Upper lobe of left lung (tissue), 6 donors: ENCODE measurements around the gene GPR42. TPM values are rescaled to one million over a fixed set of nuclear protein-coding genes. Genes with fewer than 3 reads are reported as not detected.

Experiments used
- ATAC-seq, 2 donors: fragments of 200-7000 bp; cut with Tn5 transposase; one replicate each; pipeline ENCODE4 v1.9.1; 2022; ENCODE audit warnings: mild to moderate bottlenecking in 2 of 2, moderate library complexity in 2 of 2; ENCODE audit not compliant: low FRiP score in 2 of 2
- DNase-seq, 2 donors: peaks; one replicate each; pipeline ENCODE4 v3.0.0-alpha.2; 2019 to 2020
- H3K27ac ChIP-seq, 4 donors: fragments of 200-600 bp; sonication (generic); one replicate each; pipeline ENCODE4 v1.5.1; 2016 to 2019
- H3K27me3 ChIP-seq, 4 donors: fragments of 200-600 bp; sonication (generic); one replicate each; pipeline ENCODE4 v1.5.1; 2017 to 2019
- H3K36me3 ChIP-seq, 4 donors: fragments of 200-600 bp; sonication (generic); one replicate each; pipeline ENCODE4 v1.5.1; 2016 to 2019
- H3K4me1 ChIP-seq, 4 donors: fragments of 200-600 bp; sonication (generic); one replicate each; pipeline ENCODE4 v1.5.1; 2018 to 2019
- H3K4me3 ChIP-seq, 4 donors: fragments of 200-600 bp; sonication (generic); one replicate each; pipeline ENCODE4 v1.5.1; 2017 to 2019; ENCODE audit warnings: mild to moderate bottlenecking in 2 of 4, moderate library complexity in 1 of 4
- H3K9me3 ChIP-seq, 4 donors: fragments of 200-600 bp; sonication (generic); one replicate each; pipeline ENCODE4 v1.5.1; 2018 to 2019
- CTCF ChIP-seq, 6 experiments: fragments of 450-650 bp in 4 of 6; fragments of 200-600 bp in 2 of 6; sonication (generic) in 2 of 6; IDR thresholded peaks; one replicate each; pipeline ENCODE4 v1.5.1; 2016 to 2019; ENCODE audit warnings: antibody characterized with exemption in 6 of 6
- EP300 ChIP-seq, 4 donors: sonication (generic); formaldehyde crosslinking; IDR thresholded peaks; one replicate each; pipeline ENCODE4 v1.5.1; 2017; ENCODE audit warnings: antibody characterized with exemption in 4 of 4, control low read depth in 2 of 4
- POLR2A ChIP-seq, 4 donors: fragments of 450-650 bp; IDR thresholded peaks; one replicate each; pipeline ENCODE4 v1.5.1; 2016 to 2017; ENCODE audit warnings: antibody characterized with exemption in 4 of 4, mild to moderate bottlenecking in 2 of 4
- POLR2AphosphoS5 ChIP-seq, 2 donors: sonication (generic); formaldehyde crosslinking; IDR thresholded peaks; one replicate each; pipeline ENCODE4 v1.5.1; 2017; ENCODE audit warnings: antibody characterized with exemption in 2 of 2
- WGBS, 2 donors: methylation state at CpG; one replicate each; pipeline ENCODE4 v1.1.5; 2017 to 2018; 5-methylcytosine and 5-hydroxymethylcytosine counted together
- small RNA-seq, 4 donors: library from RNA; depleted of rRNA; stranded (forward); fragments of <200 nt; gene quantifications; one replicate each; pipeline ENCODE3, GENCODE V24; 2016
- total RNA-seq, 6 donors: library from RNA; depleted of rRNA in 4 of 6; stranded (reverse); fragments of >200 nt in 4 of 6; gene quantifications; one replicate each; pipeline versions ENCODE4 v1.1.0 to v1.2.1, GENCODE V29; 2016 to 2021
- donor health status: DM: no; HTN: no; CAD: no; lungs with moderate emphysema.
- donor health status: DM: no; HTN: yes; CAD: no; lungs with severe emphysema.

The GPR42 gene
- total RNA-seq, 6 donors from 2014 or later = 0.14 to 0.17 TPM; not detected in 4

- TF ChIP-seq EP300 (IDR thresholded peaks at IDR 0.05) (no peak), CTCF (IDR thresholded peaks at IDR 0.05) (no peak), POLR2A (IDR thresholded peaks at IDR 0.05) (no peak), POLR2AphosphoS5 (IDR thresholded peaks at IDR 0.05) (no peak)
- ATAC-seq (no peak), DNase-seq (no peak)
- 69 to 75% methylated on average over 7 of the region's 7 CpGs for WGBS, 2 donors
- Histone ChIP-seq H3K27ac (no peak overlapping the region), H3K4me3 (no peak overlapping the region), H3K36me3 (no peaks in the 10 kb centered on the region), H3K4me1 (peaks cover 0 to 7% (median 6%) of the 10 kb centered on the region in 4 donors), H3K27me3 (no peaks in the 10 kb centered on the region), H3K9me3 (no peaks in the 10 kb centered on the region)
These were observed 47.1 kb downstream of the GPR42 start for GRCh38 chr19:35417713-35418534.

GRCh38 chr19:35419046-35419445 is 48.2 kb downstream of the GPR42 start:
- Histone ChIP-seq H3K27ac (no peak overlapping the region), H3K36me3 (no peaks in the 10 kb centered on the region), H3K4me1 (peaks cover 0 to 7% (median 6%) of the 10 kb centered on the region in 4 donors), H3K9me3 (no peaks in the 10 kb centered on the region), H3K4me3 (no peak overlapping the region), H3K27me3 (no peaks in the 10 kb centered on the region)
- ATAC-seq = no peak
- no peak for DNase-seq
- TF ChIP-seq EP300 (IDR thresholded peaks at IDR 0.05) = no peak
- TF ChIP-seq POLR2AphosphoS5 (IDR thresholded peaks at IDR 0.05) = no peak
- TF ChIP-seq POLR2A (IDR thresholded peaks at IDR 0.05) = no peak
- TF ChIP-seq CTCF (IDR thresholded peaks at IDR 0.05) = no peak
- WGBS, 2 donors = 85 to 91% methylated on average over 3 of the region's 3 CpGs

- no peak for DNase-seq
- no peak overlapping the region for H3K27ac ChIP-seq
- WGBS, 2 donors = 77 to 88% methylated on average over 5 of the region's 5 CpGs
- H3K4me3 ChIP-seq = no peak overlapping the region
- peaks cover 0 to 7% (median 6%) of the 10 kb centered on the region in 4 donors for H3K4me1 ChIP-seq
- H3K9me3 ChIP-seq = no peaks in the 10 kb centered on the region
- H3K36me3 ChIP-seq = no peaks in the 10 kb centered on the region
- H3K27me3 ChIP-seq = no peaks in the 10 kb centered on the region
- no peak for TF ChIP-seq POLR2AphosphoS5 (IDR thresholded peaks at IDR 0.05)
- TF ChIP-seq POLR2A (IDR thresholded peaks at IDR 0.05) = no peak
- no peak for TF ChIP-seq EP300 (IDR thresholded peaks at IDR 0.05)
- no peak for TF ChIP-seq CTCF (IDR thresholded peaks at IDR 0.05)
- ATAC-seq = no peak
These were observed 48.9 kb downstream of the GPR42 start for GRCh38 chr19:35419805-35420204.

GRCh38 chr19:35421362-35421761 is 50.5 kb downstream of the GPR42 start:
- no peaks in the 10 kb centered on the region for H3K9me3 ChIP-seq
- no peak overlapping the region for H3K4me3 ChIP-seq
- peaks cover 0 to 7% (median 6%) of the 10 kb centered on the region in 4 donors for H3K4me1 ChIP-seq
- H3K36me3 ChIP-seq = no peaks in the 10 kb centered on the region
- H3K27ac ChIP-seq = no peak overlapping the region
- no peaks in the 10 kb centered on the region for H3K27me3 ChIP-seq
- TF ChIP-seq EP300 (IDR thresholded peaks at IDR 0.05) (no peak), CTCF (IDR thresholded peaks at IDR 0.05) (no peak)
- DNase-seq = peak in 1 of 2 donors; percentile 37
- no peak for ATAC-seq
- 83 to 89% methylated on average over 6 to 11 of the region's 11 CpGs for WGBS, 2 donors

Small RNA genes within 50 kb of the gene (small RNA-seq; reads per million reads assigned to genes)
- gene RN7SL491P = 0 reads per million in 4 donors

Other genes starting within 250 kb of the GPR42 start
- 10 to 100 TPM in 2 of 6 donors, 1 to 10 TPM in 4; 3.3 to 25.3 (median 7.1) TPM for gene LGI4, start 236.0 kb upstream of the GPR42 start, total RNA-seq
- 10 to 100 TPM in 4 of 6 donors, 1 to 10 TPM in 2; 3.8 to 64.9 (median 25.2) TPM for gene FXYD1, start 232.2 kb upstream of the GPR42 start, total RNA-seq
- gene FXYD7, start 227.8 kb upstream of the GPR42 start, total RNA-seq = under 1 TPM in 1 of 6 donors, not detected in 5; 0.34 TPM
- 100 to 1,000 TPM in 2 of 6 donors, 10 to 100 TPM in 4; 40.4 to 153 (median 91.8) TPM for gene FXYD5, start 216.3 kb upstream of the GPR42 start, total RNA-seq
- gene FAM187B, start 142.3 kb upstream of the GPR42 start, total RNA-seq = not detected
- gene LSR, start 122.1 kb upstream of the GPR42 start, total RNA-seq = 100 to 1,000 TPM in 1 of 6 donors, 10 to 100 TPM in 5; 54.5 to 151 (median 76.5) TPM
- gene USF2, start 102.1 kb upstream of the GPR42 start, total RNA-seq = 100 to 1,000 TPM in 5 of 6 donors, 10 to 100 TPM in 1; 96.7 to 289 (median 175) TPM
- 1 to 10 TPM in 1 of 6 donors, under 1 TPM in 3, not detected in 2; 0.46 to 8.4 (median 0.76) TPM for gene HAMP, start 88.5 kb upstream of the GPR42 start, total RNA-seq
- 1 to 10 TPM in 2 of 6 donors, under 1 TPM in 2, not detected in 2; 0.51 to 6.2 (median 2.2) TPM for gene MAG, start 78.9 kb upstream of the GPR42 start, total RNA-seq
- gene CD22, start 41.9 kb upstream of the GPR42 start, total RNA-seq = 10 to 100 TPM in 5 of 6 donors, 1 to 10 TPM in 1; 8.8 to 36.7 (median 24.7) TPM
- under 1 TPM in 1 of 6 donors, not detected in 5; 0.17 TPM for gene FFAR1, start 23.2 kb upstream of the GPR42 start, total RNA-seq
- gene FFAR3, start 12.6 kb upstream of the GPR42 start, total RNA-seq = under 1 TPM in 1 of 6 donors, not detected in 5; 0.24 TPM
- 1 to 10 TPM in 3 of 6 donors, under 1 TPM in 2, not detected in 1; 0.22 to 9.0 (median 2.1) TPM for gene FFAR2, start 77.2 kb downstream of the GPR42 start, total RNA-seq
- under 1 TPM in 1 of 6 donors, not detected in 5; 0.61 TPM for gene KRTDAP, start 119.4 kb downstream of the GPR42 start, total RNA-seq
- 100 to 1,000 TPM in 3 of 6 donors, 10 to 100 TPM in 3; 64.9 to 127 (median 101) TPM for gene DMKN, start 142.6 kb downstream of the GPR42 start, total RNA-seq
- not detected for gene SBSN, start 157.2 kb downstream of the GPR42 start, total RNA-seq
- not detected for gene GAPDHS, start 162.4 kb downstream of the GPR42 start, total RNA-seq
- 10 to 100 TPM; 25.1 to 94.2 (median 71.2) TPM for gene TMEM147, start 174.6 kb downstream of the GPR42 start, total RNA-seq
- gene ATP4A, start 192.6 kb downstream of the GPR42 start, total RNA-seq = not detected
- gene PMIS2, start 215.1 kb downstream of the GPR42 start, total RNA-seq = not detected
- 10 to 100 TPM in 4 of 6 donors, 1 to 10 TPM in 2; 5.6 to 32.5 (median 11.3) TPM for gene HAUS5, start 241.7 kb downstream of the GPR42 start, total RNA-seq